GM12864 (cell line): Measurements from ENCODE around the gene GMDS.

Experiments used
- DNase-seq: peaks from one replicate; pipeline ENCODE4 v3.0.0-alpha.2; 2011; ENCODE audit warnings: low read depth
- H3K4me3 ChIP-seq: 2 replicates; pipeline ENCODE4 v1.5.1; 2011; ENCODE audit warnings: mild to moderate bottlenecking, low read depth, low read length, control low read depth
- TF ChIP-seq, protein P1 (sequence below): IDR thresholded peaks from 2 replicates; pipeline ENCODE4 v1.5.1; 2011; ENCODE audit warnings: low read depth, mild to moderate bottlenecking, moderate library complexity, low read length, control low read depth, inconsistent platforms; ENCODE audit errors: missing control alignments

The GMDS gene

DNA sequence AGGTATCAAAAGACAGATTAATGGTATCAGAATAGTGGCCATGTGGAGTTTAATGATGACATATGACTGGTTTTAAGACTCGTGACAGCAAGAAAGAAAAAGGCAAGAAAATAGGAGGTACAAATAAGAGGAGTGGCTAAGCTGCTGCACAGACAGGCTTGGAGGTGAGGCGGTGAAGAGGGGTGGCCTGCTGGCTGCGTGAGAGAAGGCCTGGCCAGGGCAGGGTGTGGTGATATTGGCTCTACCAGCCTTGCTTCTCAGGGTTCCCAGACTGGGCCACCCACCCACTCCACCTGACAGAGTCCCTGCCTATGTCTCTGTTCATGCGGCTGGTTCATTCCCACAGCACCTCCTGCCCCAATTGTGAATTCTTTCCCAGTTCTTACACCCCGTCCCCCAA, 529.0 kb downstream of the GMDS start:
- TF ChIP-seq, protein P1, sequence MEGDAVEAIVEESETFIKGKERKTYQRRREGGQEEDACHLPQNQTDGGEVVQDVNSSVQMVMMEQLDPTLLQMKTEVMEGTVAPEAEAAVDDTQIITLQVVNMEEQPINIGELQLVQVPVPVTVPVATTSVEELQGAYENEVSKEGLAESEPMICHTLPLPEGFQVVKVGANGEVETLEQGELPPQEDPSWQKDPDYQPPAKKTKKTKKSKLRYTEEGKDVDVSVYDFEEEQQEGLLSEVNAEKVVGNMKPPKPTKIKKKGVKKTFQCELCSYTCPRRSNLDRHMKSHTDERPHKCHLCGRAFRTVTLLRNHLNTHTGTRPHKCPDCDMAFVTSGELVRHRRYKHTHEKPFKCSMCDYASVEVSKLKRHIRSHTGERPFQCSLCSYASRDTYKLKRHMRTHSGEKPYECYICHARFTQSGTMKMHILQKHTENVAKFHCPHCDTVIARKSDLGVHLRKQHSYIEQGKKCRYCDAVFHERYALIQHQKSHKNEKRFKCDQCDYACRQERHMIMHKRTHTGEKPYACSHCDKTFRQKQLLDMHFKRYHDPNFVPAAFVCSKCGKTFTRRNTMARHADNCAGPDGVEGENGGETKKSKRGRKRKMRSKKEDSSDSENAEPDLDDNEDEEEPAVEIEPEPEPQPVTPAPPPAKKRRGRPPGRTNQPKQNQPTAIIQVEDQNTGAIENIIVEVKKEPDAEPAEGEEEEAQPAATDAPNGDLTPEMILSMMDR: no peak
- no peak for DNase-seq
- no peak overlapping the region for H3K4me3 ChIP-seq

DNA sequence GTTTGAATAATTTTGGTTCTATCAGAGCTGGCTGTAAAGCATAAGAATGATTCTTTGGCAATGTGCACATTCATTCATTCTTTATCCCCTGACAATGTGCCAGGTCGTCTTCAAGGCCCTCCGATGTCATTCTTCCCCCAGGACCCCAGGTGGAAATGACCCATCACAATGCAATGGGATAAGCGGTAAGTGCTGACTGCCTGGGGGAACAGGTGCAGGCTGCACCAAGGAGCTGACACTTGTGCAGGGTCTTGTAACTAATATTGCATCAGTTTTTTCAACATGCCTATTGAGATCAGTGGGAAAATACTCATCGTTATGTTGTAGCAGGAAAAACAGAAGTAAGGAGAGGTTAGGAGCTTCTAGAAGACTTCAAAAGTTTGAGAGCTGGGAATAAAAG, 530.1 kb downstream of the GMDS start:
- TF ChIP-seq, protein P1: no peak
- H3K4me3 ChIP-seq: no peak overlapping the region
- no peak for DNase-seq

DNA sequence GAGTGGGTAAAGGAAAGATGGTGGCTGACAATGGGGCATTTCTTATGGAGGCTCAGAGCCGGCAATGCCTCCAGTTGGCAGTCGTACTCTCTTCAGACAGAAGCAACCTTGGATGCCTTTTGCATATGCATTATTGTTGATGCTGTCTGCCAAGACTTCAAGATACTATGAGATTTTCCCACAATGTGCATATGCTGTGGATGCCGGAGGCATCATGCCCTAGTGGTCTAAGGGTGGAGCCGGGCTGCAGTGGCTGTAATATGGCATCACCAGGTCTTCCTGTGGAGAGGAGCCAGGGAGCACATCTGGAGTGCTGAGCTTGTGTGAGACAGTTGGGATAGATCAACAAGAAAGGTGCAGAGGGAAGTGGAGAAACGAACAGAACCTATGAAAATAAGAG, 530.8 kb downstream of the GMDS start:
- DNase-seq: no peak
- H3K4me3 ChIP-seq: no peak overlapping the region
- TF ChIP-seq, protein P1: no peak

DNA sequence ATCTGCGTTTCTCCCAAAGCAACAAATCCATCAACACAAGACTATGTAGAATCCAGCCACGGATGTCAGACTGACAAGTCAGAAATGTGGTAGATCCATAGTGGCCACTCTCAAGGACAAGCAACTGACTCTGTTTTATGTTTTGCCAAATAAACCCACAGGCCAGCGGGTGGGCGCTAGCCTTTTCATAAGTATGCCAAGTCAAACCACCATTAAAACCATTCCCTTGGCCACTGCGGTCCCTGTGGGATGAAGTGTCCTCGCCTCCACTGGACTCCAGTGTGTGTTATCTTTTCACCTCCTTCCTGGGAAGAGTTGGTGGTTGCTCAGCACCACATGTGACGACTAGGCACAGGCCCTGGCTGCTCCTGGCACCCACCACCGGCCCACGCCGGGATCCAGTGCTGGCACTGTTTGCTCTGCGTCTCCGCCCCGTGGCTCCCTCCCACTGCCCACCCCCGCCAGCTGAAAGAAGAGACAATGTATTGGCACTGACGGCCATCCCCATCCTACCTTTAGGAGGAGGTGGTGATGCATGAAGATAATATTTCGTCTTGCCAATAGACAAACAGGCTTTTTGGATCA, 532.3 kb downstream of the GMDS start:
- H3K4me3 ChIP-seq: no peak overlapping the region
- TF ChIP-seq, protein P1: no peak
- DNase-seq: no peak

DNA sequence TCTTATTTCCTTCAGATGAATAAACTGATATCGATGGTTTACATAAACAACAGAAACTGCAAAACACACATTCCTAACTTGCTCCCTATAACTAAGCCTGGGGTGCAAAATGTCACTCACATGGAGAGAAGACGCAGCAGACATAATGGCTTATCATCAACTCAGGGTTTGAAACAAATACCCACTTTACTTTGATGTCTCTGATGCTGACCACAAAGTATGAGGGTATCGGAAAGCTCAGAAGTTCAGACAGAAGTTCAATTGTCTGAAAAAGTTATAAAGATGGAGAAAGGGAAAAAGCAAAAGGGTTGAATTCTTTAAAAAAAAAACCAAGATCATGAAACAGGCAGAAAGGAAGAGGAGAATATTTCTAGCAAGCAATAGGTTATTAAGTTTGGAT, 533.0 kb downstream of the GMDS start:
- TF ChIP-seq, protein P1: no peak
- H3K4me3 ChIP-seq: no peak overlapping the region
- DNase-seq: no peak

DNA sequence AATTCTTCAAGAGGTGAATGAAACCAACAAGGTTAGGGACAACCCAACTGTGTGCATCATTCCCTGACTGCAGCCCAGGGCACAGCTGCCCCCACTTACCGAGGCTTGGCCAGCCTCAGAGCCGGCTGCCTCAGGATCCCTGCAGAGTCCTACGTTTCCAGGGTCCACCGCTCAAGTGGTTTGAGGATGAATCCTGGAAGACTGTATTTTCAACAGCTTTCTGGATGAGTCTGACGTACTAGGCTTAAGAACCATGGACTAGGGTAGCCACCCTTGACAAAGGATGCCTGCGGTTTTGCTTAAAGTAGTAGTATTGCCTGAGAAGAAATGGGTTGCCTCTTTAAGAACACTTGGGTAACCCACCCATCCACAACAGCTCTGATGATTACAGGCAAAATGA, 534.3 kb downstream of the GMDS start:
- no peak overlapping the region for H3K4me3 ChIP-seq
- TF ChIP-seq, protein P1: no peak
- DNase-seq: no peak

DNA sequence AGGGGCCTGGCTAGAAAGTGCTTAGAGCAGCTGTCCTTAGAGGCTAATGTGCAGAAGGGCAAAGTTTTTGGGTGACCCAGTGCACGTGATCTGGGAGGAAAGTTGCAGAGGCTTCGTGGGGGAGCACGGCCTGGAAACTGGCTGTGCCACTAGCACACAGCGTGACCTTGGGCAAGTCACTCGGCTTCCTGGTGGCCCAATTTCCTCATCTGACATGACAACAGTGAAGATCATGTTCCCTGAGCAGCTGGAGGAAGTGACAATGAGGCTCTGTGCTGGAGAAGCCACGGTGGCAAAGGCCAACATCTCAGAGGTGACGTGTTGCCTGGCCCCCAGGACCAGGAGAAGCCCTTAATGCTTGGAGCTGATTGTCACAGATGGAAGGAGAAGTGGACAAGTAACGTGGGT, 536.2 kb downstream of the GMDS start:
- H3K4me3 ChIP-seq: no peak overlapping the region
- TF ChIP-seq, protein P1: no peak
- DNase-seq: no peak
